ENCODE results near the gene ERICH2. TPM values are rescaled to one million over a fixed set of nuclear protein-coding genes. Genes with fewer than 3 reads are reported as not detected.

The ERICH2 gene
- total and polyA plus RNA-seq, 2 experiments from 2014 or later = 3.5 TPM; not detected in 1

DNA sequence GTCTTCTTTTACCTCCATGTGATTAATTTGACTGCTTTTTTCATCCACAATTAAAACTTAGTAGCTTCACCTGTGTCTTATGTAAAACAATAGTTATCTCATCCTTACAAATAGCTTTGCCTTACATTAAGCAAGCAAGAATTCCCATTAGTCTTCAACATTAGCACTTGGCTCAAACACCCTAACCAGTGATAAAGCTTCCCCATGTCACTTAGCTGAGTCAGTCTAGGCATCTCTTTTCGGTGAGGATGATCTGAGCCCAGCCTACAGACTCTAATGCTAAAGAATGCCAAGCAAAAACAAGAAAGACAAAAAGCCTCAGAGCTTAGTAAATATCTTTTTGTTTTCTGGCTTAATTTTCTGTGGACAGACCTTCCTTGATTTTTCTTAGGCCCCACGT, 72.6 kb downstream of the ERICH2 start (continued):
- TF ChIP-seq, protein P1, sequence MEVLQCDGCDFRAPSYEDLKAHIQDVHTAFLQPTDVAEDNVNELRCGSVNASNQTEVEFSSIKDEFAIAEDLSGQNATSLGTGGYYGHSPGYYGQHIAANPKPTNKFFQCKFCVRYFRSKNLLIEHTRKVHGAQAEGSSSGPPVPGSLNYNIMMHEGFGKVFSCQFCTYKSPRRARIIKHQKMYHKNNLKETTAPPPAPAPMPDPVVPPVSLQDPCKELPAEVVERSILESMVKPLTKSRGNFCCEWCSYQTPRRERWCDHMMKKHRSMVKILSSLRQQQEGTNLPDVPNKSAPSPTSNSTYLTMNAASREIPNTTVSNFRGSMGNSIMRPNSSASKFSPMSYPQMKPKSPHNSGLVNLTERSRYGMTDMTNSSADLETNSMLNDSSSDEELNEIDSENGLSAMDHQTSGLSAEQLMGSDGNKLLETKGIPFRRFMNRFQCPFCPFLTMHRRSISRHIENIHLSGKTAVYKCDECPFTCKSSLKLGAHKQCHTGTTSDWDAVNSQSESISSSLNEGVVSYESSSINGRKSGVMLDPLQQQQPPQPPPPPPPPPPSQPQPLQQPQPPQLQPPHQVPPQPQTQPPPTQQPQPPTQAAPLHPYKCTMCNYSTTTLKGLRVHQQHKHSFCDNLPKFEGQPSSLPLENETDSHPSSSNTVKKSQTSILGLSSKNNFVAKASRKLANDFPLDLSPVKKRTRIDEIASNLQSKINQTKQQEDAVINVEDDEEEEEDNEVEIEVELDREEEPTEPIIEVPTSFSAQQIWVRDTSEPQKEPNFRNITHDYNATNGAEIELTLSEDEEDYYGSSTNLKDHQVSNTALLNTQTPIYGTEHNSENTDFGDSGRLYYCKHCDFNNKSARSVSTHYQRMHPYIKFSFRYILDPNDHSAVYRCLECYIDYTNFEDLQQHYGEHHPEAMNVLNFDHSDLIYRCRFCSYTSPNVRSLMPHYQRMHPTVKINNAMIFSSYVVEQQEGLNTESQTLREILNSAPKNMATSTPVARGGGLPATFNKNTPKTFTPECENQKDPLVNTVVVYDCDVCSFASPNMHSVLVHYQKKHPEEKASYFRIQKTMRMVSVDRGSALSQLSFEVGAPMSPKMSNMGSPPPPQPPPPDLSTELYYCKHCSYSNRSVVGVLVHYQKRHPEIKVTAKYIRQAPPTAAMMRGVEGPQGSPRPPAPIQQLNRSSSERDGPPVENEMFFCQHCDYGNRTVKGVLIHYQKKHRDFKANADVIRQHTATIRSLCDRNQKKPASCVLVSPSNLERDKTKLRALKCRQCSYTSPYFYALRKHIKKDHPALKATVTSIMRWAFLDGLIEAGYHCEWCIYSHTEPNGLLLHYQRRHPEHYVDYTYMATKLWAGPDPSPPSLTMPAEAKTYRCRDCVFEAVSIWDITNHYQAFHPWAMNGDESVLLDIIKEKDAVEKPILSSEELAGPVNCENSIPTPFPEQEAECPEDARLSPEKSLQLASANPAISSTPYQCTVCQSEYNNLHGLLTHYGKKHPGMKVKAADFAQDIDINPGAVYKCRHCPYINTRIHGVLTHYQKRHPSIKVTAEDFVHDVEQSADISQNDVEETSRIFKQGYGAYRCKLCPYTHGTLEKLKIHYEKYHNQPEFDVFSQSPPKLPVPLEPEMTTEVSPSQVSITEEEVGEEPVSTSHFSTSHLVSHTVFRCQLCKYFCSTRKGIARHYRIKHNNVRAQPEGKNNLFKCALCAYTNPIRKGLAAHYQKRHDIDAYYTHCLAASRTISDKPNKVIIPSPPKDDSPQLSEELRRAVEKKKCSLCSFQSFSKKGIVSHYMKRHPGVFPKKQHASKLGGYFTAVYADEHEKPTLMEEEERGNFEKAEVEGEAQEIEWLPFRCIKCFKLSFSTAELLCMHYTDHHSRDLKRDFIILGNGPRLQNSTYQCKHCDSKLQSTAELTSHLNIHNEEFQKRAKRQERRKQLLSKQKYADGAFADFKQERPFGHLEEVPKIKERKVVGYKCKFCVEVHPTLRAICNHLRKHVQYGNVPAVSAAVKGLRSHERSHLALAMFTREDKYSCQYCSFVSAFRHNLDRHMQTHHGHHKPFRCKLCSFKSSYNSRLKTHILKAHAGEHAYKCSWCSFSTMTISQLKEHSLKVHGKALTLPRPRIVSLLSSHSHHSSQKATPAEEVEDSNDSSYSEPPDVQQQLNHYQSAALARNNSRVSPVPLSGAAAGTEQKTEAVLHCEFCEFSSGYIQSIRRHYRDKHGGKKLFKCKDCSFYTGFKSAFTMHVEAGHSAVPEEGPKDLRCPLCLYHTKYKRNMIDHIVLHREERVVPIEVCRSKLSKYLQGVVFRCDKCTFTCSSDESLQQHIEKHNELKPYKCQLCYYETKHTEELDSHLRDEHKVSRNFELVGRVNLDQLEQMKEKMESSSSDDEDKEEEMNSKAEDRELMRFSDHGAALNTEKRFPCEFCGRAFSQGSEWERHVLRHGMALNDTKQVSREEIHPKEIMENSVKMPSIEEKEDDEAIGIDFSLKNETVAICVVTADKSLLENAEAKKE (CRISPR knock-in tag; IDR thresholded peaks at IDR 0.05) = no peak

DNA sequence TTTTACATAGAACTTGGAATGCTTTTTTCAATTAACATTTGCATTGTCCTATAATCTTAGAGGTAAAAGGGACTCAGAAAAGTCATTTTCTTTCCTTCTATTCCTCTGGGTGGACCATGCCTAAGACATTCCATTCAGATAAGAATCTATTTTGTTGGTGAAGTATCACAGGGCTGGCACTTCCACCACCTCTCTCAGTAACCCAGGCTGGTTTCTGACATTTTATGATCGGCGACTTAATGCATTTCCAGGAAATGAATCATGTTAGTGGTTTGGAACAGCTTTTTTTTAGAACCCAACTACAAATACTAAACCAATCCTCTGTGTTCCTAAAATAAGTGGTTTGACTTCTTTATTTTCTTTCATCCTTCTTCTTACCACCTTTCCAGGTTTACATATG, 73.5 kb downstream of the ERICH2 start:
- Histone ChIP-seq H2AFZ (no peak overlapping the region), H3K27ac (ENCODE audit: low read depth) (no peak overlapping the region), H3K4me3 (no peak overlapping the region), H3K79me2 (replicated peaks; ENCODE audit: insufficient read depth) (no peaks in the 10 kb centered on the region), H3K9me2 (ENCODE audit: insufficient read depth) (no peaks in the 10 kb centered on the region), H3K27me3 (ENCODE audit: insufficient read depth) (no peaks in the 10 kb centered on the region), H3K36me3 (ENCODE audit: insufficient read depth) (no peaks in the 10 kb centered on the region), H3K4me1 (ENCODE audit: insufficient read depth) (no peaks in the 10 kb centered on the region), H3K4me2 (no peak overlapping the region), H3F3A (replicated peaks; ENCODE audit: low read depth) (no peaks in the 10 kb centered on the region), H4K20me1 (replicated peaks; ENCODE audit: insufficient read depth) (no peaks in the 10 kb centered on the region)
- no peaks in the 10 kb centered on the region for H3K4me1 Mint-ChIP-seq
- H3K4me3 Mint-ChIP-seq = no peak overlapping the region
- H3K9me3 Mint-ChIP-seq = peaks cover 2% of the 10 kb centered on the region; the same call in 1 of the 3 replicates
- no peak overlapping the region for H3K27ac Mint-ChIP-seq
- TF ChIP-seq, protein P2, sequence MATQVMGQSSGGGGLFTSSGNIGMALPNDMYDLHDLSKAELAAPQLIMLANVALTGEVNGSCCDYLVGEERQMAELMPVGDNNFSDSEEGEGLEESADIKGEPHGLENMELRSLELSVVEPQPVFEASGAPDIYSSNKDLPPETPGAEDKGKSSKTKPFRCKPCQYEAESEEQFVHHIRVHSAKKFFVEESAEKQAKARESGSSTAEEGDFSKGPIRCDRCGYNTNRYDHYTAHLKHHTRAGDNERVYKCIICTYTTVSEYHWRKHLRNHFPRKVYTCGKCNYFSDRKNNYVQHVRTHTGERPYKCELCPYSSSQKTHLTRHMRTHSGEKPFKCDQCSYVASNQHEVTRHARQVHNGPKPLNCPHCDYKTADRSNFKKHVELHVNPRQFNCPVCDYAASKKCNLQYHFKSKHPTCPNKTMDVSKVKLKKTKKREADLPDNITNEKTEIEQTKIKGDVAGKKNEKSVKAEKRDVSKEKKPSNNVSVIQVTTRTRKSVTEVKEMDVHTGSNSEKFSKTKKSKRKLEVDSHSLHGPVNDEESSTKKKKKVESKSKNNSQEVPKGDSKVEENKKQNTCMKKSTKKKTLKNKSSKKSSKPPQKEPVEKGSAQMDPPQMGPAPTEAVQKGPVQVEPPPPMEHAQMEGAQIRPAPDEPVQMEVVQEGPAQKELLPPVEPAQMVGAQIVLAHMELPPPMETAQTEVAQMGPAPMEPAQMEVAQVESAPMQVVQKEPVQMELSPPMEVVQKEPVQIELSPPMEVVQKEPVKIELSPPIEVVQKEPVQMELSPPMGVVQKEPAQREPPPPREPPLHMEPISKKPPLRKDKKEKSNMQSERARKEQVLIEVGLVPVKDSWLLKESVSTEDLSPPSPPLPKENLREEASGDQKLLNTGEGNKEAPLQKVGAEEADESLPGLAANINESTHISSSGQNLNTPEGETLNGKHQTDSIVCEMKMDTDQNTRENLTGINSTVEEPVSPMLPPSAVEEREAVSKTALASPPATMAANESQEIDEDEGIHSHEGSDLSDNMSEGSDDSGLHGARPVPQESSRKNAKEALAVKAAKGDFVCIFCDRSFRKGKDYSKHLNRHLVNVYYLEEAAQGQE (IDR thresholded peaks at IDR 0.05; ENCODE audit: unreplicated experiment) = no peak
- DNase-seq (ENCODE audit: low spot score) (no peak), ATAC-seq (no peak)
- peaks cover 2% of the 10 kb centered on the region for H3K27me3 Mint-ChIP-seq (ENCODE audit: insufficient read depth, low read depth, poor library complexity)
- 0 out of 3 replicates have a peak, but pooled peaks cover 3% of the 10 kb centered on the region for H3K36me3 Mint-ChIP-seq (ENCODE audit: low read depth)
